C4-2B (cell line): ENCODE data around the gene TRDMT1.

Experiments
- H3K27ac ChIP-seq: fragments of 450-650 bp; 2 replicates; pipeline ENCODE4 v1.5.1; 2017
- ZFX ChIP-seq: fragments of 450-650 bp; IDR thresholded peaks from 2 replicates; pipeline ENCODE4 v1.6.1; 2017
- TF ChIP-seq, protein P1 (sequence below): fragments of 450-650 bp; conservative IDR thresholded peaks from 2 replicates; pipeline ENCODE4 v1.5.1; 2017; ENCODE audit warnings: mild to moderate bottlenecking

TRDMT1 gene

DNA sequence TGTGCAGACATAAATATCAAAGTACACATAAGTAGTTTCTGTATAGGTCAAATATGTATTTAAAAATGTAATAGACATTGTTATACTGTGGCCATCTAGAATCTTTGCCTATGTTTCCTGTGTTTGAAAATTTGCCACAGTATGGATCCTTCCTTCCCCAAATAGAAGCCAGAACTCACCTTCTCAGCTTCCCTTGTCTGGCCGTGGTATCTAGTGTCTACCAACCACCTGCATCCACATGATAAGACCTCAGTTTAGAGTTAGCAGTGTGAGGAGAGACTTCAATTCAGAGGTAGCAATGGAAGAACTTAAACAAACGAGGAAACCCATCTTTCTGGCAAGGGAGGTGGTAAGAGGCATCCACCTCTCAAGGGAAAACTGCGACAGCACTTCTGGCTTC lies 4.9 kb downstream of the TRDMT1 start:
- H3K27ac ChIP-seq = no peak overlapping the region
- TF ChIP-seq, protein P1, sequence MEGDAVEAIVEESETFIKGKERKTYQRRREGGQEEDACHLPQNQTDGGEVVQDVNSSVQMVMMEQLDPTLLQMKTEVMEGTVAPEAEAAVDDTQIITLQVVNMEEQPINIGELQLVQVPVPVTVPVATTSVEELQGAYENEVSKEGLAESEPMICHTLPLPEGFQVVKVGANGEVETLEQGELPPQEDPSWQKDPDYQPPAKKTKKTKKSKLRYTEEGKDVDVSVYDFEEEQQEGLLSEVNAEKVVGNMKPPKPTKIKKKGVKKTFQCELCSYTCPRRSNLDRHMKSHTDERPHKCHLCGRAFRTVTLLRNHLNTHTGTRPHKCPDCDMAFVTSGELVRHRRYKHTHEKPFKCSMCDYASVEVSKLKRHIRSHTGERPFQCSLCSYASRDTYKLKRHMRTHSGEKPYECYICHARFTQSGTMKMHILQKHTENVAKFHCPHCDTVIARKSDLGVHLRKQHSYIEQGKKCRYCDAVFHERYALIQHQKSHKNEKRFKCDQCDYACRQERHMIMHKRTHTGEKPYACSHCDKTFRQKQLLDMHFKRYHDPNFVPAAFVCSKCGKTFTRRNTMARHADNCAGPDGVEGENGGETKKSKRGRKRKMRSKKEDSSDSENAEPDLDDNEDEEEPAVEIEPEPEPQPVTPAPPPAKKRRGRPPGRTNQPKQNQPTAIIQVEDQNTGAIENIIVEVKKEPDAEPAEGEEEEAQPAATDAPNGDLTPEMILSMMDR = no peak
- TF ChIP-seq ZFX = no peak

- no peak overlapping the region for H3K27ac ChIP-seq
- TF ChIP-seq, protein P1 = no peak
- no peak for TF ChIP-seq ZFX
These were observed 5.4 kb downstream of the TRDMT1 start for GRCh38 chr10:17196045-17196444.

- H3K27ac ChIP-seq = no peak overlapping the region
- TF ChIP-seq ZFX = no peak
- TF ChIP-seq, protein P1 = no peak
These were observed 6.4 kb downstream of the TRDMT1 start for GRCh38 chr10:17195083-17195482.

GRCh38 chr10:17190602-17191001 lies 10.9 kb downstream of the TRDMT1 start:
- H3K27ac ChIP-seq = no peak overlapping the region
- TF ChIP-seq, protein P1 = no peak
- TF ChIP-seq ZFX = no peak

DNA sequence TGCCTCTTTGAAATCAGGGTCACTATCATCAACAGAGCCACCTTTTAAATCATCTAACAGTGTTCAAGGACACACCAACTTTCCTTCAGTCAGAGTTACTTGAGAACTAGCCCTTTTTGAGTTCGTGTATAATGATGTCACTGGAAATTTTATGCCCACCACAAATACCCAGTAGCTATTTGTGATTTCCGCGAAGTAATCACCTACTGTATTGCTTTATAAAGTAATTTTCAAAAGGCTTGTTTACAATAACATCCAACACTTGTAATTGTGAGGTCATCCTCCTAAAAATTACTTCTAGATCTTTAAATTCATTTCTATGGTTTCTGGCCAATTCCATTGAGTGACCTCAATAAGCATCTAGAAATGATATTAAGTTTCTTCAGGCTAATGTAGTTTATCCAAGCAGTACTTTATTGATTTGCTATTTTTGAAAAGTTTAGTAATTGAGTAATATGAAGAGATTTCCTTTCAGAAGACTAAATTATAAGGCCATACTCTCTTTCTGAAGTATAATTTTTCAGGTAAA lies 12.8 kb downstream of the TRDMT1 start:
- no peak overlapping the region for H3K27ac ChIP-seq
- TF ChIP-seq, protein P1 = no peak
- no peak for TF ChIP-seq ZFX

GRCh38 chr10:17185873-17186272 lies 15.6 kb downstream of the TRDMT1 start:
- H3K27ac ChIP-seq = no peak overlapping the region
- TF ChIP-seq, protein P1 = no peak
- no peak for TF ChIP-seq ZFX

DNA sequence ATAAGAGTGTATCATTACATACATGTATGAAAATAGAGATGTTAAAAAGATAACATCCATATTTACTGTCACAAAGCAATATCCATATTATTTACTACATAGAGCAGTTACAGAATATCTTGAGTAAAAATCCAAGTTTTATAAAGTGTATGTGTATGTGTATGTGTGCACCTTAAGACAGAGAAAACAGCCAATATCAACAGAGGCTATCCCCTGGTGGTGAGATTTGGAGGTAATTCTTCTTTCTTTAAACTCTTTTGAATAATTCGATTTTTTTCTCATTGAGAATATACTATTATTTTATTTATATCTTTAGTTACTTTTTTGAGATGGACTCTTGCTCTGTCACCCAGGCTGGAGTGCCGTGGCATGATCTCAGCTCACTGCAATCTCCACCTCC lies 18.4 kb downstream of the TRDMT1 start:
- TF ChIP-seq ZFX = no peak
- TF ChIP-seq, protein P1 = peak; percentile 29
- H3K27ac ChIP-seq = no peak overlapping the region
